ENCODE data around the gene CDK17. TPM values are rescaled to one million over a fixed set of nuclear protein-coding genes. Genes with fewer than 3 reads are reported as not detected.

CDK17 gene
- total RNA-seq, 2 donors from 2014 or later: 30.7 to 97.6 TPM

DNA sequence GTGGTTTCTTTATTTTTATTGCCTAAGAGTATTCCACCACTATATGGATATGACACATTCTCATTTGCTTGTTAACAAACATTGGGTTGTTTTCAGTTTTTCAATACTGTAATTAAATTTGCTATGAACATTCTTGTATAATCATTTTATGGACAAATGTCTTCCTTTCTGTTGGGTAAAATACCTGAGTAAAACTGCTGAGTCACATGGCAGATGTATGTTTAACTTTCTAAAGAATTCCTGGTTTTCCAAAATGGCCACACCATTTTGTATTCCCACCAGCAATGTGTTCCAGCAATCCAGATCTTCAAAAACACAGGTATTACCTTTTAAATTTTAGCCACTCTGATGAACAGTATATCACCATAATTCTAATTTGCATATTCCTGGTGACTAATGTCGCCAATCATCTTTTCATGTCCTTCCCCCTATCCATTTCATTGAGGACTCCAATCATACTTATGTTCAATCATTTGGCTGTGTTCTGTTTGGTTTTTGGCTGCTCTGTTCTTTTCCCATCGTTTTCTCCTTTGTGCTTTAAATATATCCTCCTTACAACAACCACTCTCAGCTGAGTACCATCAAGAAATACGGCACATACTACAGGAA lies 36.0 kb downstream of the CDK17 start:
- H3K27me3 ChIP-seq (replicated peaks; ENCODE audit: insufficient read depth): no peaks in the 10 kb centered on the region
- no peaks in the 10 kb centered on the region for H3K9me3 ChIP-seq
- no peaks in the 10 kb centered on the region for H3K36me3 ChIP-seq
- DNase-seq (ENCODE audit: low spot score): no peak
- TF ChIP-seq CTCF (IDR thresholded peaks at IDR 0.05): no peak
- H3K4me1 ChIP-seq (ENCODE audit: control insufficient read depth in 1 of 2, low read depth in 2 of 2): peaks cover 17 to 20% of the 10 kb centered on the region in 2 donors
- no peak overlapping the region for H3K27ac ChIP-seq
- no peak for ATAC-seq (ENCODE audit: insufficient number of reproducible peaks, low FRiP score, low read depth)
- no peak overlapping the region for H3K4me3 ChIP-seq

- no peak for TF ChIP-seq CTCF (IDR thresholded peaks at IDR 0.05)
- Histone ChIP-seq H3K27ac (no peak overlapping the region), H3K4me1 (ENCODE audit: control insufficient read depth in 1 of 2, low read depth in 2 of 2) (peaks cover 7 to 8% of the 10 kb centered on the region in 2 donors), H3K27me3 (replicated peaks; ENCODE audit: insufficient read depth) (no peaks in the 10 kb centered on the region), H3K36me3 (no peaks in the 10 kb centered on the region), H3K4me3 (no peak overlapping the region), H3K9me3 (no peaks in the 10 kb centered on the region)
- ATAC-seq (ENCODE audit: insufficient number of reproducible peaks, low FRiP score, low read depth): no peak
- no peak for DNase-seq (ENCODE audit: low spot score)
These were observed 39.2 kb downstream of the CDK17 start for GRCh38 chr12:96361074-96361473.

DNA sequence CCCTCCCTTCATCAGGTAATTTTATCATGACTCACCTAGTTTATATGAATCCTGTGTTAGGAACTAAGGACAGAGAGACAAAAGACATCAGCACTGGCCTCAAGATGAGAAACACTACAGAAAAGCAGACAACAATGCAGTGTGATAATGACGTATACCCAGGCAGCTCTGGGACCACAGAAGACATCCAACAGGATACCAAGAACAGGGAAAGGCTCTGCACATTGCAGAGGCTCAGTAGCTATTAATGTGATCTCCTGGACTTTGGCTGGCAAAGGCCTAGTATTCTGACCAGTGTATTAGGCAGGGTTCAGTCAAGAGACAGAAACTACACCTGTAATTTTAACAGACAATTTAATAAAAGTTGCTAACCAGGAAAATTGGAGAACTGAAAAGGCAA lies 39.7 kb downstream of the CDK17 start:
- Histone ChIP-seq H3K4me3 (no peak overlapping the region), H3K27me3 (replicated peaks; ENCODE audit: insufficient read depth) (no peaks in the 10 kb centered on the region), H3K9me3 (no peaks in the 10 kb centered on the region), H3K4me1 (ENCODE audit: control insufficient read depth in 1 of 2, low read depth in 2 of 2) (peaks cover 2 to 4% of the 10 kb centered on the region in 2 donors), H3K36me3 (no peaks in the 10 kb centered on the region), H3K27ac (no peak overlapping the region)
- no peak for ATAC-seq (ENCODE audit: insufficient number of reproducible peaks, low FRiP score, low read depth)
- DNase-seq (ENCODE audit: low spot score): no peak
- TF ChIP-seq CTCF (IDR thresholded peaks at IDR 0.05): no peak

- no peak for TF ChIP-seq CTCF (IDR thresholded peaks at IDR 0.05)
- no peaks in the 10 kb centered on the region for H3K36me3 ChIP-seq
- ATAC-seq (ENCODE audit: insufficient number of reproducible peaks, low FRiP score, low read depth) (no peak), DNase-seq (ENCODE audit: low spot score) (no peak)
- peaks cover 0 to 3% of the 10 kb centered on the region in 2 donors for H3K4me1 ChIP-seq (ENCODE audit: control insufficient read depth in 1 of 2, low read depth in 2 of 2)
- H3K4me3 ChIP-seq: no peak overlapping the region
- no peak overlapping the region for H3K27ac ChIP-seq
- H3K9me3 ChIP-seq: no peaks in the 10 kb centered on the region
- H3K27me3 ChIP-seq (replicated peaks; ENCODE audit: insufficient read depth): no peaks in the 10 kb centered on the region
These were observed 40.9 kb downstream of the CDK17 start for GRCh38 chr12:96359328-96359727.

DNA sequence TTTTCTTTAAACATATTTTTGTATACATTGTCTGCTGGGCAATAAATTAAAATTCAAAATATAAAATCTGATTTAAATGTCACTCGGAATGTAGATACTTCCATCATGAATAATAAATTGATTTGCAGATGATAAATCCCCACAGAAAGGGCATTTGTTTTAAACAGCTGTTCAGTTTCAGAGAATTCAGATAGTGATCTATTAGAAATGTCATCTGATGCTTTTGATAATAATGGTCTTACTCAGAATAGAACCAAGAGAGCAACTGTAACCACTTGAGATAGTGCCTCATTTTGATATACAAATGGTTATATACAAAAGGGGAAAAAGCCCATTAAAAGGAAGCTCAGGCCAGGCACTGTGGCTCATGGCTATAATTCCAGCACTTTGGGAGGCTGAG lies 43.4 kb downstream of the CDK17 start:
- H3K36me3 ChIP-seq: no peaks in the 10 kb centered on the region
- ATAC-seq (ENCODE audit: insufficient number of reproducible peaks, low FRiP score, low read depth) (no peak), DNase-seq (ENCODE audit: low spot score) (no peak)
- no peaks in the 10 kb centered on the region for H3K9me3 ChIP-seq
- no peak overlapping the region for H3K4me3 ChIP-seq
- no peaks in the 10 kb centered on the region for H3K27me3 ChIP-seq (replicated peaks; ENCODE audit: insufficient read depth)
- peaks cover 8 to 9% of the 10 kb centered on the region in 2 donors for H3K4me1 ChIP-seq (ENCODE audit: control insufficient read depth in 1 of 2, low read depth in 2 of 2)
- no peak overlapping the region for H3K27ac ChIP-seq
- TF ChIP-seq CTCF (IDR thresholded peaks at IDR 0.05): no peak

Data from thoracic aorta (tissue), 2 donors.